Karpas-422 (cell line): ENCODE measurements around the gene GMPR. TPM values are rescaled to one million over a fixed set of nuclear protein-coding genes. Genes with fewer than 3 reads are reported as not detected.

Experiments
- DNase-seq: peaks from one replicate; pipeline ENCODE4 v3.0.0-alpha.2; 2015
- H2AFZ ChIP-seq: fragments of 200-600 bp; sonication (generic); 2 replicates; pipeline ENCODE4 v1.6.1; 2014; ENCODE audit warnings: antibody characterized with exemption, low read length, mixed read lengths
- H3K27ac ChIP-seq: fragments of 200-600 bp; sonication (generic); 2 replicates; pipeline ENCODE4 v1.5.1; 2014; ENCODE audit warnings: mild to moderate bottlenecking, low read length, moderate library complexity
- H3K27me3 ChIP-seq: fragments of 200-600 bp; sonication (generic); 2 replicates; pipeline ENCODE4 v1.6.1; 2014; ENCODE audit warnings: low read length, mixed read lengths
- H3K36me3 ChIP-seq: fragments of 200-600 bp; sonication (generic); 2 replicates; pipeline ENCODE4 v1.6.1; 2014; ENCODE audit warnings: low read length, mixed read lengths; ENCODE audit not compliant: insufficient read depth
- H3K4me1 ChIP-seq: fragments of 200-600 bp; sonication (generic); 2 replicates; pipeline ENCODE4 v1.6.1; 2014; ENCODE audit warnings: mild to moderate bottlenecking, low read length, mixed read lengths
- H3K4me2 ChIP-seq: fragments of 200-600 bp; sonication (generic); 2 replicates; pipeline ENCODE4 v1.6.1; 2014; ENCODE audit warnings: low read length, low read depth, mild to moderate bottlenecking; ENCODE audit not compliant: poor library complexity, severe bottlenecking
- H3K4me3 ChIP-seq: fragments of 200-600 bp; sonication (generic); 2 replicates; pipeline ENCODE4 v1.5.1; 2014; ENCODE audit warnings: mild to moderate bottlenecking, antibody characterized with exemption, low read length, mixed read lengths
- H3K79me2 ChIP-seq: fragments of 200-600 bp; sonication (generic); 2 replicates; pipeline ENCODE4 v1.6.1; 2014; ENCODE audit warnings: mild to moderate bottlenecking, low read length, mixed read lengths
- H3K9ac ChIP-seq: fragments of 200-600 bp; sonication (generic); 2 replicates; pipeline ENCODE4 v1.6.0; 2014; ENCODE audit warnings: low read length
- H3K9me2 ChIP-seq: fragments of 200-600 bp; sonication (generic), shearing (Covaris generic); replicated peaks from 2 replicates; pipeline ENCODE4 v1.6.0; 2014; ENCODE audit warnings: mild to moderate bottlenecking, low read length, moderate library complexity; ENCODE audit not compliant: insufficient read depth
- H3K9me3 ChIP-seq: fragments of 300-700, 200-600 bp; sonication (generic); 2 replicates; pipeline ENCODE4 v1.6.1; 2014; ENCODE audit warnings: low read length, mixed read lengths
- H4K20me1 ChIP-seq: fragments of 200-600 bp; sonication (generic); 2 replicates; pipeline ENCODE4 v1.6.1; 2014; ENCODE audit warnings: mild to moderate bottlenecking, antibody characterized with exemption, low read length, low read depth; ENCODE audit not compliant: insufficient read depth
- total RNA-seq: library from RNA; depleted of rRNA; stranded (reverse); fragments of >200 nt; shearing (Covaris generic); gene quantifications from 2 replicates; pipeline ENCODE4 v1.2.3, GENCODE V29; 2014; ENCODE audit warnings: low replicate concordance

GMPR gene
- total RNA-seq, 1 experiment from 2014 or later = not detected

DNA sequence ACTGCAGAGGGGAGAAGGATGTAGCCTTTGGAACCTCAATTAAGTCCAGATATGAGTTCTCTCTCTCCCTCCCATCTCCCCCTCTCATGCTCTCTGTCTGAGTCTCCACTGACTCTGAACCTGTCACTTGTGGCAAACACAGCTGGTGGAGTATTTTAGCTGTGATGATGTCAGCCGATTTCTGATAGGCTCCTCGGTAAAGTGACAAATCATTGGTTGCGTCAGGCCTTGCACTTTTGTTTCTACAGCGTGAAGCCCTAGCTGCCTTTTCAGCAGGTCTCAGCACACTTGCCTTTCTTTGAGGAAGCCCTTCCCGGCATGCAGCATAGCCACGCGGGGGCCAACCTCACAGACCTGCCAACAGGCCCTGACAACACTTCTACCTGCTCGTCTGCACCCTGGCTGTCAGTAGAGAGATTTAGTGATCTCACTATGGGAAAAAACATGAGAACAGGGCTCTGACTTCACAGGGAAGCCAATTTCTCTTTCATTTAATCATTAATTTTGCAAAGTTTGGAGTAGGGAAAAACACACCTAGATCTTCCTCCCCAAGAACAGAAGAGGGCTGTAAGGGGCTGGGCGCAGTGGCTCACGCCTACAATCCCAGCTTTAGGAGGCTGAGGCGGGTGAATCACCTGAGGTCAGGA lies 84.4 kb downstream of the GMPR start:
- Histone ChIP-seq H3K9ac (peak overlapping the region; percentile 53), H3K4me3 (peak overlapping the region; percentile 32; the same call in 1 of the 2 replicates), H3K9me3 (no peaks in the 10 kb centered on the region), H3K36me3 (no peaks in the 10 kb centered on the region), H3K4me2 (peak overlapping the region; percentile 36), H3K27ac (peak overlapping the region; percentile 70), H3K27me3 (no peaks in the 10 kb centered on the region), H3K9me2 (no peaks in the 10 kb centered on the region), H2AFZ (peak overlapping the region; percentile 69; the same call in 1 of the 2 replicates), H3K4me1 (peaks cover 58% of the 10 kb centered on the region), H3K79me2 (no peaks in the 10 kb centered on the region), H4K20me1 (no peaks in the 10 kb centered on the region)
- peak; percentile 92 for DNase-seq

DNA sequence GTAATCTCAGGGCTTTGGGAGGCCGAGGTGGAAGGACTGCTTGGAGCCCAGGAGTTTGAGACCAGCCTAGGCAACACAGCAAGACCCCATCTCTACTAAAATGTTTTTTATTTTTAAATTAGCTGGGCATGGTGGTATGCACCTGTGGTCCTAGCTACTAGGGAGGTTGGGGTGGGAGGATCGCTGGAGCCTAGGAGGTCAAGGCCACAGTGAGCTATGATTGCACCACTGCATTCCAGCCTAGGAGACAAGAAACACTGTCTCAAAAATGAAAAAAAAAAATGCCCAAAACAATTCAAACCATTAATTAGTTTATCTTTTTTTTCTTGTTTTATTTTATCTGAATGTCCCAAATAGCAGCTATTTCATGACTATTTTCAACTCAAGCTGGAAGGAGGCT lies 85.8 kb downstream of the GMPR start:
- Histone ChIP-seq H3K4me2 (no peak overlapping the region), H3K4me1 (peaks cover 60% of the 10 kb centered on the region), H3K27ac (no peak overlapping the region), H3K79me2 (no peaks in the 10 kb centered on the region), H4K20me1 (no peaks in the 10 kb centered on the region), H3K36me3 (no peaks in the 10 kb centered on the region), H3K9ac (no peak overlapping the region), H3K27me3 (no peaks in the 10 kb centered on the region), H2AFZ (no peak overlapping the region), H3K9me2 (no peaks in the 10 kb centered on the region), H3K9me3 (no peaks in the 10 kb centered on the region), H3K4me3 (no peak overlapping the region)
- DNase-seq = no peak

- H3K79me2 ChIP-seq = no peaks in the 10 kb centered on the region
- H3K4me2 ChIP-seq = no peak overlapping the region
- H3K4me3 ChIP-seq = no peak overlapping the region
- no peaks in the 10 kb centered on the region for H3K9me2 ChIP-seq
- no peaks in the 10 kb centered on the region for H3K9me3 ChIP-seq
- H3K4me1 ChIP-seq = peaks cover 60% of the 10 kb centered on the region
- H3K36me3 ChIP-seq = no peaks in the 10 kb centered on the region
- H3K27ac ChIP-seq = no peak overlapping the region
- no peaks in the 10 kb centered on the region for H4K20me1 ChIP-seq
- H2AFZ ChIP-seq = no peak overlapping the region
- DNase-seq = no peak
- H3K9ac ChIP-seq = no peak overlapping the region
- H3K27me3 ChIP-seq = no peaks in the 10 kb centered on the region
These were observed 86.3 kb downstream of the GMPR start for GRCh38 chr6:16324606-16325225.

DNA sequence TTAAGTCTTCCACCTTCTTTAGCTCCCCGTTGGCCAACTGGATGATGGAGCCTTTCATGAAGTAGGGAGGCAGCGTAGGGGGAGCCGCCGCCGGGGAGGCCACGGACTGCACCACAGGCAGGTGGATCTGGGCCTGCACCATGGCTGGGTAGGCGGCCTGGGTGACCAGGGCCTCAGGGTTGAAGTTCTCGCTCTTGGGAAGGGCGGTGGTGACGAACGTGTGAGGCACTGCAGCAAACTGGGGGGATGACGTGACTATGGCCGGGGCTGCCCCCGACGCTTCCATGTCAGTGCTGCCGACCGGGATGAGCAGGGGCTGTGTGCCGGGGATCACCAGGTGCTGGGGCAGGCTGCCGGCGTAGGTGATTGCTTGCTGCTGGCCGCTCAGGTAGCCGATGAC lies 88.1 kb downstream of the GMPR start:
- peaks cover 47% of the 10 kb centered on the region for H3K4me1 ChIP-seq
- H4K20me1 ChIP-seq = no peaks in the 10 kb centered on the region
- H3K4me3 ChIP-seq = no peak overlapping the region
- H3K27me3 ChIP-seq = no peaks in the 10 kb centered on the region
- H3K9ac ChIP-seq = no peak overlapping the region
- H3K9me3 ChIP-seq = no peaks in the 10 kb centered on the region
- DNase-seq = no peak
- no peaks in the 10 kb centered on the region for H3K9me2 ChIP-seq
- H3K79me2 ChIP-seq = no peaks in the 10 kb centered on the region
- H3K27ac ChIP-seq = no peak overlapping the region
- H3K4me2 ChIP-seq = no peak overlapping the region
- no peaks in the 10 kb centered on the region for H3K36me3 ChIP-seq
- H2AFZ ChIP-seq = no peak overlapping the region

DNA sequence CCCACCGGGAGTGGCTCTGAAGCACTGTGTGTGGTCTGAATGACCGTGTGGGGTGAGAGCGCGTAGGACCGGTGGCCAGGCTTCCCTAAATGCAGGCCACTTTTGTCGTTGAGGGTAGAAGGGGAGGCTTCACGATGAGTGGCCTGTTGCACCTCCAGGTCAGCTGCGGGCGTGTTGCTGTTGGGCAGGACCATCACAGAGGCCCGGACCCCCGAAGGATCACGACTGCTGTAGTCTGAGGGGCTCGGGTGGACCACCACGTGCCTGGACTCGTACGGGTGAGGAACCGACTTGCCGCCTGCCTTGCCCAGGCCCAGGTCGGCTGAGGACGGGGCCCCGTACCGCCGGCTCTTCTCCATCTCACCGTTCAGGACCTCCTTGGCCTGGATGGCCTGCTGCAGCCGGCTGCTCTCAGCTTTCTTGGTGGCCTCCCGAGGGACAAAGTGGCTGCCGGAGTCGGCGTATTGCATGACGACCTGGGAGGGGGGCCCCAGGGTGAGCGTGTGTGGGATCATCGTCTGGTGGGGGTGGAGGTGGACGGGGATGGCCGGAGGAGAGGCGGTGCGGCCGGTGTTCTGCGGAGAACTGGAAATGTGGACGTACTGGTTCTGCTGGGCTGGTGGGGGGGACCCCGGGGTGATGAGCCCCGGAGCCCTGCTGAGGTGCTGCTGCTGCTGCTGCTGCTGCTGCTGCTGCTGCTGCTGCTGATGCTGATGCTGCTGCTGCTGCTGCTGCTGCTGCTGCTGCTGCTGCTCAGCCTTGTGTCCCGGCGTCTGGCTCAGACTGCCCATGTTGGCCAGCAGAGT lies 88.8 kb downstream of the GMPR start:
- no peak overlapping the region for H3K9ac ChIP-seq
- H3K9me2 ChIP-seq = no peaks in the 10 kb centered on the region
- H2AFZ ChIP-seq = no peak overlapping the region
- no peak overlapping the region for H3K4me3 ChIP-seq
- no peaks in the 10 kb centered on the region for H3K36me3 ChIP-seq
- H3K4me1 ChIP-seq = peaks cover 46% of the 10 kb centered on the region
- no peaks in the 10 kb centered on the region for H3K9me3 ChIP-seq
- H3K4me2 ChIP-seq = no peak overlapping the region
- no peak overlapping the region for H3K27ac ChIP-seq
- no peaks in the 10 kb centered on the region for H3K79me2 ChIP-seq
- no peaks in the 10 kb centered on the region for H3K27me3 ChIP-seq
- no peaks in the 10 kb centered on the region for H4K20me1 ChIP-seq
- no peak for DNase-seq

DNA sequence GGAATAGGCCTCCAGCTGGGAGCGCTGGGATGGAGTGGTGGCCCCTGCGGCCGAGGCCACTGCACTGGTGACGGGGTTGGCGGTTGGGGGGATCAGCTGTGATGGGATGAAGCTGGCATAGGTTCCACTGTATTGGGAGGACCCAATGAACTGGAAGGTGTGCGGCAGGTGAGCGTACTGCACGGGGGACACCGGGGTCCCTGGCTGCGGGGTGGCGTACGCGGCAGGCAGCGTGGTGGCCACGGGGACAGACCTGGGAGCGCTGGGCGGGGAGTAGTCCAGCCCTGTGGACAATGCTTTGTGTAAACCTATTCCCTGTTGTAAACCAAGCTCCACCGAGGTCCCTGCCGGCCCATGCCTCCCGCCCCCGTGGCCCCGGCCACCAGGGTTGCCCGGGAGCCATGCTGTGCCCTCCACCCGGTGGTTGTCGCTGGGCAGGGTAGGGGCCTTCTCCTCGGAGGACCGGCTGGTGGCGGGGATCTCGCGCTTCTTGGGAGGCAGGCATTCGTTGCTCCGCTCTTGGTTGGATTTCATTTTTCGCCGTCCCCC lies 89.5 kb downstream of the GMPR start:
- H4K20me1 ChIP-seq = no peaks in the 10 kb centered on the region
- peaks cover 46% of the 10 kb centered on the region for H3K4me1 ChIP-seq
- H3K4me3 ChIP-seq = no peak overlapping the region
- no peaks in the 10 kb centered on the region for H3K36me3 ChIP-seq
- no peak overlapping the region for H2AFZ ChIP-seq
- no peaks in the 10 kb centered on the region for H3K27me3 ChIP-seq
- H3K79me2 ChIP-seq = no peaks in the 10 kb centered on the region
- no peak overlapping the region for H3K9ac ChIP-seq
- no peaks in the 10 kb centered on the region for H3K9me3 ChIP-seq
- H3K27ac ChIP-seq = no peak overlapping the region
- DNase-seq = no peak
- H3K9me2 ChIP-seq = no peaks in the 10 kb centered on the region
- H3K4me2 ChIP-seq = no peak overlapping the region

DNA sequence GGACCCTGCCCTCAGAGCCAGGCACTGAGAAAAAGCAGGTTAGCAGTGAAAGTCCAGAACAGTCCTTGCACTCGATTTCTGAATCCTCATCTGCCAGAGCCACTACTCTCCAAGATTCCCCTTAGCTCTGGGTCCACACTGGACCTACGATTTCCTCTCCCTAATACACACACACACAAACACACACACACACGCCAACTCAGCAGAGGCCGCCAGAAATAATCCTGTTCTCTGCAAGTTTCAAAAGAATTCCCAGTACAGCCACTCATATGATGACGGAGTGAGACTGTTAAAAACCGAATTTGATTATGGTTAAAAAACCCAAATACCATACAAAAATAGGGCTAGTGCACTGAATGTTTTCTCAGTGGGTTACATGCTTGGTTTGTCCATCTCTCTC lies 90.8 kb downstream of the GMPR start:
- Histone ChIP-seq H2AFZ (peak overlapping the region; percentile 69), H3K4me1 (peaks cover 43% of the 10 kb centered on the region), H3K79me2 (no peaks in the 10 kb centered on the region), H3K4me2 (peak overlapping the region; percentile 29), H3K9me3 (no peaks in the 10 kb centered on the region), H3K4me3 (0 out of 2 replicates have a peak overlapping the region, but pooled peaks have one; percentile 13), H4K20me1 (no peaks in the 10 kb centered on the region), H3K9ac (peak overlapping the region; percentile 25; the same call in 1 of the 2 replicates), H3K36me3 (no peaks in the 10 kb centered on the region), H3K27me3 (no peaks in the 10 kb centered on the region), H3K27ac (no peak overlapping the region), H3K9me2 (no peaks in the 10 kb centered on the region)
- DNase-seq = no peak
